NCI-H748 (cell line): ENCODE data around the gene FAIM2.
A peak's percentile ranks its signal among the peaks of the same experiment; 100 is the strongest.
"Not testable (repeated sequence)": the region's sequence is repeated elsewhere in the genome, so short reads cannot be mapped to it uniquely, and the experiment has no call there.

Source experiments
- DNase-seq: peaks from one replicate; lab custom pipeline; 2025; ENCODE audit not compliant: unreplicated experiment; lab: John Stamatoyannopoulos, UW

Gene FAIM2

GRCh38 chr12:49881415-49882247 is 22.1 kb downstream of the FAIM2 start:
- no peak for DNase-seq

GRCh38 chr12:49880756-49881414 is 22.8 kb downstream of the FAIM2 start:
- DNase-seq, result no peak

- DNase-seq, result not testable (repeated sequence)
Observed at GRCh38 chr12:49879065-49879464, 24.6 kb downstream of the FAIM2 start.

- DNase-seq, result no peak
Observed at GRCh38 chr12:49878021-49878420, 25.7 kb downstream of the FAIM2 start.

GRCh38 chr12:49877066-49877465 is 26.6 kb downstream of the FAIM2 start:
- DNase-seq, result no peak

- no peak for DNase-seq
Observed at GRCh38 chr12:49876070-49876469, 27.6 kb downstream of the FAIM2 start.

GRCh38 chr12:49875115-49875720 is 28.5 kb downstream of the FAIM2 start:
- no peak for DNase-seq

- DNase-seq, result no peak
Observed at GRCh38 chr12:49874142-49874897, 29.4 kb downstream of the FAIM2 start.

GRCh38 chr12:49873361-49873934 is 30.3 kb downstream of the FAIM2 start:
- DNase-seq, result no peak

GRCh38 chr12:49872781-49873181 is 30.9 kb downstream of the FAIM2 start:
- DNase-seq, result no peak

GRCh38 chr12:49872381-49872780 is 31.3 kb downstream of the FAIM2 start:
- no peak for DNase-seq

GRCh38 chr12:49871811-49872251 is 31.9 kb downstream of the FAIM2 start:
- DNase-seq, result not testable (repeated sequence)

- DNase-seq, result no peak
Observed at GRCh38 chr12:49871263-49871561, 32.5 kb downstream of the FAIM2 start.

GRCh38 chr12:49870501-49871262 is 33.0 kb downstream of the FAIM2 start:
- DNase-seq, result no peak

GRCh38 chr12:49869816-49870500 is 33.7 kb downstream of the FAIM2 start:
- DNase-seq, result no peak

GRCh38 chr12:49868952-49869815 is 34.5 kb downstream of the FAIM2 start:
- peak; percentile 41 for DNase-seq

- no peak for DNase-seq
Observed at GRCh38 chr12:49868449-49868848, 35.3 kb downstream of the FAIM2 start.

GRCh38 chr12:49867570-49868341 is 35.9 kb downstream of the FAIM2 start:
- no peak for DNase-seq
